Measurements from ENCODE around the gene MAGEB17. TPM values are rescaled to one million over a fixed set of nuclear protein-coding genes. Genes with fewer than 3 reads are reported as not detected.
"Not testable (repeated sequence)": the region's sequence is repeated elsewhere in the genome, so short reads cannot be mapped to it uniquely, and the experiment has no call there.

The MAGEB17 gene
- polyA plus RNA-seq, 1 donor (not counting 4 experiments of a cell fraction or from before 2014, with no cell fraction given): not detected

DNA sequence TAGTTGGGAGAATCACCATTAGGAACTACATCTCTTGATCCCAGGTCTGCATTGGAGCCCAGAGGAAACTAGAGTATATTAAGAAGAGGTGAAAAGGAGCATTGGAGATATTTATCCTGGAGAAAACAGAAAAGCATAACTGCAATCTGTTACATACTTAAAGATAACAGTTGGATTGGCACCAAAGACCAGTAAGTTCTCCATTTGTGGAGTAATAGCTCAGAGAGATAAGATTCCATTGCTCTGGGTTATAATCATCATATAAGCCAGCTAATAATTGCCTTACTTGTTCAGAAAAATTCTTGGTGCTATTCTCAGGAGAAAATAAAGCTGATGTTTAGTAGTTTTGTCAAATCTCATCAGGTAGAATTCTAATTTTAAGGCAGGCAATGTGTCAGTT lies 23.3 kb upstream of the MAGEB17 start:
- H3K9me1 ChIP-seq (ENCODE audit: control insufficient read depth, extremely low read depth, insufficient read depth, low read length): no peaks in the 10 kb centered on the region
- no peaks in the 10 kb centered on the region for H3K4me1 ChIP-seq (ENCODE audit: control insufficient read depth, extremely low read depth, insufficient read depth, low read length)
- TF ChIP-seq EZH2 (IDR thresholded peaks at IDR 0.05; ENCODE audit: low read length): no peak
- TF ChIP-seq, protein P1, sequence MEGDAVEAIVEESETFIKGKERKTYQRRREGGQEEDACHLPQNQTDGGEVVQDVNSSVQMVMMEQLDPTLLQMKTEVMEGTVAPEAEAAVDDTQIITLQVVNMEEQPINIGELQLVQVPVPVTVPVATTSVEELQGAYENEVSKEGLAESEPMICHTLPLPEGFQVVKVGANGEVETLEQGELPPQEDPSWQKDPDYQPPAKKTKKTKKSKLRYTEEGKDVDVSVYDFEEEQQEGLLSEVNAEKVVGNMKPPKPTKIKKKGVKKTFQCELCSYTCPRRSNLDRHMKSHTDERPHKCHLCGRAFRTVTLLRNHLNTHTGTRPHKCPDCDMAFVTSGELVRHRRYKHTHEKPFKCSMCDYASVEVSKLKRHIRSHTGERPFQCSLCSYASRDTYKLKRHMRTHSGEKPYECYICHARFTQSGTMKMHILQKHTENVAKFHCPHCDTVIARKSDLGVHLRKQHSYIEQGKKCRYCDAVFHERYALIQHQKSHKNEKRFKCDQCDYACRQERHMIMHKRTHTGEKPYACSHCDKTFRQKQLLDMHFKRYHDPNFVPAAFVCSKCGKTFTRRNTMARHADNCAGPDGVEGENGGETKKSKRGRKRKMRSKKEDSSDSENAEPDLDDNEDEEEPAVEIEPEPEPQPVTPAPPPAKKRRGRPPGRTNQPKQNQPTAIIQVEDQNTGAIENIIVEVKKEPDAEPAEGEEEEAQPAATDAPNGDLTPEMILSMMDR (optimal IDR thresholded peaks at IDR 0.05 in 1 of 3, IDR thresholded peaks at IDR 0.05 in 1 of 3, conservative IDR thresholded peaks at IDR 0.05 in 1 of 3; ENCODE audit: extremely low read depth in 1 of 3, insufficient read depth in 2 of 3, low read length in 3 of 3): no peak
- H3K36me3 ChIP-seq (ENCODE audit: control insufficient read depth in 2 of 2, extremely low read depth in 1 of 2, insufficient read depth in 2 of 2, low read length in 2 of 2): no peaks in the 10 kb centered on the region
- FAIRE-seq: no peak
- no peak for DNase-seq (ENCODE audit: low read depth, low spot score)
- H4K20me1 ChIP-seq (ENCODE audit: control insufficient read depth, extremely low read depth, insufficient read depth, low read length): no peaks in the 10 kb centered on the region
- H2AFZ ChIP-seq (ENCODE audit: control insufficient read depth, low read length): no peak overlapping the region
- no peak overlapping the region for H3K9ac ChIP-seq (ENCODE audit: control insufficient read depth, extremely low read depth, insufficient read depth, low read length)
- no peak overlapping the region for H3K4me3 ChIP-seq (ENCODE audit: control insufficient read depth in 2 of 3, extremely low read depth in 1 of 3, insufficient read depth in 2 of 3, low read depth in 1 of 3, low read length in 3 of 3)
- no peaks in the 10 kb centered on the region for H3K9me3 ChIP-seq (ENCODE audit: control insufficient read depth, low read depth, low read length)
- dilution Hi-C loops (cut with MboI; ENCODE audit: extremely low pct_ligation_motif_present, low sequenced_read_pairs): no loop called here
- no peak overlapping the region for H3K27ac ChIP-seq (ENCODE audit: control insufficient read depth, insufficient read depth, low read length)
- no peaks in the 10 kb centered on the region for H3K79me2 ChIP-seq (ENCODE audit: control insufficient read depth, insufficient read depth, low read length)
- H3K4me2 ChIP-seq (ENCODE audit: control insufficient read depth, extremely low read depth, insufficient read depth, low read depth, low read length): no peak overlapping the region
- H3K27me3 ChIP-seq (ENCODE audit: control insufficient read depth, extremely low read depth, insufficient read depth, low read length): no peaks in the 10 kb centered on the region

DNA sequence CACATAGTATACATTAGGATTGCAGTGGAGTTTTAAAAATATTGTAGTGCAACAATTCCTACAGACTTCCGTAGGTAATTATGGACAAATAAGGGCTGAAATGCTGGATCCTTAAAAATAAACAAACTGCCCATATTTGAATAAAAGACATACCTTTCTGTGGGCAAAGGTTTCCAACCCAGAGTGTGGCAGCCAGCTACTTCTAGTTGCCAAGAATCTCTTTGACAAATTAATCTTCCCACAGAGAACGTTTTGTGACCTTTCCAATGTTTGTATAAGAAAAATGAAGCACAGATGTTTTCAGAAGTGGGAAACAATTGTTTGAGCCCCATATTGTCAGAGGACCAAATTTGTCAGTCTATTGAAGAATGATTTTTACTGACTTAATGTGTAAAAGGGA lies 22.9 kb upstream of the MAGEB17 start:
- Histone ChIP-seq H2AFZ (ENCODE audit: control insufficient read depth, low read length) (no peak overlapping the region), H3K4me3 (ENCODE audit: control insufficient read depth in 2 of 3, extremely low read depth in 1 of 3, insufficient read depth in 2 of 3, low read depth in 1 of 3, low read length in 3 of 3) (no peak overlapping the region), H3K36me3 (ENCODE audit: control insufficient read depth in 2 of 2, extremely low read depth in 1 of 2, insufficient read depth in 2 of 2, low read length in 2 of 2) (no peaks in the 10 kb centered on the region), H3K9ac (ENCODE audit: control insufficient read depth, extremely low read depth, insufficient read depth, low read length) (no peak overlapping the region), H3K4me1 (ENCODE audit: control insufficient read depth, extremely low read depth, insufficient read depth, low read length) (no peaks in the 10 kb centered on the region), H3K27me3 (ENCODE audit: control insufficient read depth, extremely low read depth, insufficient read depth, low read length) (no peaks in the 10 kb centered on the region), H3K9me1 (ENCODE audit: control insufficient read depth, extremely low read depth, insufficient read depth, low read length) (no peaks in the 10 kb centered on the region), H4K20me1 (ENCODE audit: control insufficient read depth, extremely low read depth, insufficient read depth, low read length) (no peaks in the 10 kb centered on the region), H3K4me2 (ENCODE audit: control insufficient read depth, extremely low read depth, insufficient read depth, low read depth, low read length) (no peak overlapping the region), H3K79me2 (ENCODE audit: control insufficient read depth, insufficient read depth, low read length) (no peaks in the 10 kb centered on the region), H3K9me3 (ENCODE audit: control insufficient read depth, low read depth, low read length) (no peaks in the 10 kb centered on the region), H3K27ac (ENCODE audit: control insufficient read depth, insufficient read depth, low read length) (no peak overlapping the region)
- no peak for DNase-seq (ENCODE audit: low read depth, low spot score)
- dilution Hi-C loops (cut with MboI; ENCODE audit: extremely low pct_ligation_motif_present, low sequenced_read_pairs): no loop called here
- FAIRE-seq: no peak
- TF ChIP-seq, protein P1 (optimal IDR thresholded peaks at IDR 0.05 in 1 of 3, IDR thresholded peaks at IDR 0.05 in 1 of 3, conservative IDR thresholded peaks at IDR 0.05 in 1 of 3; ENCODE audit: extremely low read depth in 1 of 3, insufficient read depth in 2 of 3, low read length in 3 of 3): no peak
- TF ChIP-seq EZH2 (IDR thresholded peaks at IDR 0.05; ENCODE audit: low read length): no peak

- FAIRE-seq: not testable (repeated sequence)
These were observed 22.2 kb upstream of the MAGEB17 start for GRCh38 chrX:16145093-16145492.

More at GRCh38 chrX:16145093-16145492, 22.2 kb upstream of the MAGEB17 start:
- H3K9me3 ChIP-seq (ENCODE audit: control insufficient read depth, low read depth, low read length); H3K4me2 ChIP-seq (ENCODE audit: control insufficient read depth, extremely low read depth, insufficient read depth, low read depth, low read length); H2AFZ ChIP-seq (ENCODE audit: control insufficient read depth, low read length); H3K4me3 ChIP-seq (ENCODE audit: control insufficient read depth in 2 of 3, extremely low read depth in 1 of 3, insufficient read depth in 2 of 3, low read depth in 1 of 3, low read length in 3 of 3); H3K4me1 ChIP-seq (ENCODE audit: control insufficient read depth, extremely low read depth, insufficient read depth, low read length); H3K27me3 ChIP-seq (ENCODE audit: control insufficient read depth, extremely low read depth, insufficient read depth, low read length); H3K36me3 ChIP-seq (ENCODE audit: control insufficient read depth in 2 of 2, extremely low read depth in 1 of 2, insufficient read depth in 2 of 2, low read length in 2 of 2); H3K9ac ChIP-seq (ENCODE audit: control insufficient read depth, extremely low read depth, insufficient read depth, low read length); H3K79me2 ChIP-seq (ENCODE audit: control insufficient read depth, insufficient read depth, low read length); DNase-seq (ENCODE audit: low read depth, low spot score); H3K27ac ChIP-seq (ENCODE audit: control insufficient read depth, insufficient read depth, low read length); H4K20me1 ChIP-seq (ENCODE audit: control insufficient read depth, extremely low read depth, insufficient read depth, low read length); H3K9me1 ChIP-seq (ENCODE audit: control insufficient read depth, extremely low read depth, insufficient read depth, low read length); dilution Hi-C loops (cut with MboI; ENCODE audit: extremely low pct_ligation_motif_present, low sequenced_read_pairs): not testable (repeated sequence)
